ENCODE measurements around the gene CLCN1. TPM values are rescaled to one million over a fixed set of nuclear protein-coding genes. Genes with fewer than 3 reads are reported as not detected.

CLCN1 gene
- total and polyA plus RNA-seq, 2 of the 8 experiments (the other 6 are each of a cell fraction or from before 2014, with no cell fraction given), result 0.36 to 0.41 TPM

GRCh38 chr7:143315776-143316175, at the start of gene CLCN1 (continued):
- TF ChIP-seq CHD7 (IDR thresholded peaks at IDR 0.05; ENCODE audit: insufficient replicate concordance, low read length), result no peak
- no peak for TF ChIP-seq KDM5A (IDR thresholded peaks at IDR 0.05; ENCODE audit: low read length)
- TF ChIP-seq BCL11A (IDR thresholded peaks at IDR 0.05; ENCODE audit: low read depth in 2 of 2, low read length in 2 of 2), result no peak
- TF ChIP-seq RBBP5 (IDR thresholded peaks at IDR 0.05; ENCODE audit: borderline replicate concordance, low read depth, low read length), result no peak
- no peak for TF ChIP-seq SIN3A (conservative IDR thresholded peaks at IDR 0.05 in 1 of 2, IDR thresholded peaks at IDR 0.05 in 1 of 2; ENCODE audit: low read depth in 1 of 2, low read length in 2 of 2)
- no peak for TF ChIP-seq TAF7 (optimal IDR thresholded peaks at IDR 0.05; ENCODE audit: borderline replicate concordance, low read depth, low read length)
- no peak for TF ChIP-seq SIX5 (IDR thresholded peaks at IDR 0.05; ENCODE audit: low read depth, low read length)
- no peak for TF ChIP-seq EGR1 (IDR thresholded peaks at IDR 0.05; ENCODE audit: borderline replicate concordance, low read depth, low read length)
- no peak for TF ChIP-seq NRF1 (IDR thresholded peaks at IDR 0.05; ENCODE audit: low read depth, low read length)
- no peak for TF ChIP-seq TAF1 (IDR thresholded peaks at IDR 0.05; ENCODE audit: low read depth, low read length)
- TF ChIP-seq POLR2A (IDR thresholded peaks at IDR 0.05; ENCODE audit: control extremely low read depth in 1 of 2, low read depth in 2 of 2, low read length in 2 of 2), result no peak
- TF ChIP-seq SIRT6 (IDR thresholded peaks at IDR 0.05; ENCODE audit: low read length), result no peak
